Muscle of back (tissue), 11 donors: ENCODE measurements around the gene MINDY4. TPM values are rescaled to one million over a fixed set of nuclear protein-coding genes. Genes with fewer than 3 reads are reported as not detected.

ENCODE experiments used
- DNase-seq, 3 donors: peaks; one replicate each; pipeline versions ENCODE4 v3.0.0 to v3.0.0-alpha.2; 2013
- polyA plus RNA-seq, 10 donors: library from polyadenylated mRNA; unstranded; fragments of 120-200 nt; gene quantifications; one replicate each; pipeline ENCODE4 v1.2.1, GENCODE V29; 2013; ENCODE audit not compliant: insufficient read length in 10 of 10

MINDY4 gene
- polyA plus RNA-seq, 10 donors: 3.9 to 18.6 (median 5.2) TPM

GRCh38 chr7:30900803-30901362 is 129.7 kb downstream of the MINDY4 start:
- no peak for DNase-seq

GRCh38 chr7:30901856-30902255 is 130.6 kb downstream of the MINDY4 start:
- no peak for DNase-seq

- no peak for DNase-seq
Observed at GRCh38 chr7:30902466-30902865, 131.2 kb downstream of the MINDY4 start.

GRCh38 chr7:30903146-30903545 is 131.9 kb downstream of the MINDY4 start:
- no peak for DNase-seq

- no peak for DNase-seq
Observed at GRCh38 chr7:30904561-30904960, 133.3 kb downstream of the MINDY4 start.

GRCh38 chr7:30905078-30906012 is 134.1 kb downstream of the MINDY4 start:
- DNase-seq: peak in 1 of 3 donors; percentile 38

- no peak for DNase-seq
Observed at GRCh38 chr7:30906014-30906413, 134.8 kb downstream of the MINDY4 start.

- peak in 2 of 3 donors; percentile 40 to 50 for DNase-seq
Observed at GRCh38 chr7:30906515-30907240, 135.5 kb downstream of the MINDY4 start.

- peak in 1 of 3 donors; percentile 59 for DNase-seq
Observed at GRCh38 chr7:30907527-30908267, 136.5 kb downstream of the MINDY4 start.

- DNase-seq: no peak
Observed at GRCh38 chr7:30908681-30909080, 137.5 kb downstream of the MINDY4 start.

- DNase-seq: no peak
Observed at GRCh38 chr7:30909431-30909830, 138.2 kb downstream of the MINDY4 start.

- DNase-seq: peak in 1 of 3 donors; percentile 49
Observed at GRCh38 chr7:30910411-30911073, 139.3 kb downstream of the MINDY4 start.

GRCh38 chr7:30911133-30911532 is 139.9 kb downstream of the MINDY4 start:
- no peak for DNase-seq

GRCh38 chr7:30911561-30911969 is 140.3 kb downstream of the MINDY4 start, which contains the start of gene AQP1:
Gene AQP1 (plus strand): TSS chr7:30911853. CDS start chr7:30911910, 57 bp downstream.
- DNase-seq: peak; percentile 84 to 94 (median 89)

GRCh38 chr7:30912021-30912730 is 141.0 kb downstream of the MINDY4 start:
- DNase-seq: no peak

GRCh38 chr7:30912731-30912985 is 141.4 kb downstream of the MINDY4 start:
- no peak for DNase-seq

- peak; percentile 48 to 73 (median 50) for DNase-seq
Observed at GRCh38 chr7:30912986-30913811, 142.0 kb downstream of the MINDY4 start.

GRCh38 chr7:30913821-30914515 is 142.8 kb downstream of the MINDY4 start:
- DNase-seq: no peak

- DNase-seq: no peak
Observed at GRCh38 chr7:30914596-30914995, 143.4 kb downstream of the MINDY4 start.
